Activated naive CD4-positive, alpha-beta T cell treated with anti-CD3 and anti-CD28 coated beads for 36 hours (primary cell): ENCODE data around the gene SLC9A2. TPM values are rescaled to one million over a fixed set of nuclear protein-coding genes. Genes with fewer than 3 reads are reported as not detected.

Source experiments
- CTCF ChIA-PET: fragments of 350-600 bp; sonication (Branson Sonifier 250); formaldehyde crosslinking; loops from one replicate; lab custom pipeline; 2021; ENCODE audit warnings: antibody characterized with exemption; lab: Charles Lee
- DNase-seq: peaks from one replicate; pipeline ENCODE4 v3.0.0-alpha.2; 2020
- H3K27ac Mint-ChIP-seq: one replicate; pipeline ENCODE4 v1.8.0; 2021; ENCODE audit warnings: mild to moderate bottlenecking, mixed read lengths
- H3K27me3 Mint-ChIP-seq: one replicate; pipeline ENCODE4 v1.8.0; 2021; ENCODE audit warnings: low read depth, mixed read lengths
- H3K36me3 Mint-ChIP-seq: one replicate; pipeline ENCODE4 v1.8.0; 2021; ENCODE audit warnings: low read depth, mixed read lengths
- H3K4me1 Mint-ChIP-seq: one replicate; pipeline ENCODE4 v1.8.0; 2021; ENCODE audit warnings: low read depth, mixed read lengths
- H3K4me3 Mint-ChIP-seq: one replicate; pipeline ENCODE4 v1.8.0; 2021; ENCODE audit warnings: mild to moderate bottlenecking, moderate library complexity, mixed read lengths
- H3K9me3 Mint-ChIP-seq: one replicate; pipeline ENCODE4 v1.8.0; 2021; ENCODE audit warnings: mixed read lengths
- intact Hi-C: fragments of 100-400 bp; cut with micrococcal nuclease; formaldehyde crosslinking; loops from one replicate; pipeline ENCODE4 v1.15.1; 2023
- total RNA-seq, 2 experiments: library from RNA; stranded (reverse); gene quantifications; one replicate each; pipeline ENCODE4 v1.2.3, GENCODE V29; 2021

The SLC9A2 gene
- total RNA-seq, 2 experiments from 2014 or later = 0.07 TPM

- DNase-seq = no peak
- intact Hi-C loops = no loop called here
- Mint-ChIP-seq H3K4me1 (no peaks in the 10 kb centered on the region), H3K9me3 (no peaks in the 10 kb centered on the region), H3K27ac (no peak overlapping the region), H3K27me3 (peaks cover 11% of the 10 kb centered on the region), H3K4me3 (no peak overlapping the region), H3K36me3 (no peaks in the 10 kb centered on the region)
- CTCF ChIA-PET = interaction anchor here (0.6 to 1.7 kb wide), 2 partner anchors 13 to 1336 kb away, joined by 3 to 5 read pairs; no protein-coding TSS in a partner anchor
Observed at GRCh38 chr2:102678442-102678841, 59.1 kb downstream of the SLC9A2 start.

- Mint-ChIP-seq H3K4me1 (peaks cover 4% of the 10 kb centered on the region), H3K9me3 (no peaks in the 10 kb centered on the region), H3K27ac (no peak overlapping the region), H3K27me3 (no peaks in the 10 kb centered on the region), H3K36me3 (no peaks in the 10 kb centered on the region), H3K4me3 (no peak overlapping the region)
- DNase-seq = no peak
- CTCF ChIA-PET = interaction anchor here (0.6 to 0.7 kb wide), 2 partner anchors 7 to 91 kb away, joined by 3 read pairs; no protein-coding TSS in a partner anchor
- intact Hi-C loops = loop anchor here (2.0 kb wide), 1 partner anchor 16 kb away; no protein-coding TSS in a partner anchor
Observed at GRCh38 chr2:102686479-102687439, 67.4 kb downstream of the SLC9A2 start.

GRCh38 chr2:102690012-102690411 is 70.7 kb downstream of the SLC9A2 start:
- CTCF ChIA-PET = no interaction called here
- no peak overlapping the region for H3K4me3 Mint-ChIP-seq
- H3K36me3 Mint-ChIP-seq = no peaks in the 10 kb centered on the region
- no peak overlapping the region for H3K27ac Mint-ChIP-seq
- peaks cover 4% of the 10 kb centered on the region for H3K4me1 Mint-ChIP-seq
- intact Hi-C loops = no loop called here
- no peak for DNase-seq
- H3K27me3 Mint-ChIP-seq = no peaks in the 10 kb centered on the region
- no peaks in the 10 kb centered on the region for H3K9me3 Mint-ChIP-seq

GRCh38 chr2:102696463-102696862 is 77.1 kb downstream of the SLC9A2 start:
- Mint-ChIP-seq H3K4me1 (no peaks in the 10 kb centered on the region), H3K9me3 (no peaks in the 10 kb centered on the region), H3K36me3 (no peaks in the 10 kb centered on the region)

GRCh38 chr2:102698369-102699111 is 79.2 kb downstream of the SLC9A2 start:
- CTCF ChIA-PET = no interaction called here
- H3K36me3 Mint-ChIP-seq = no peaks in the 10 kb centered on the region
- H3K27me3 Mint-ChIP-seq = no peaks in the 10 kb centered on the region
- intact Hi-C loops = no loop called here
- peak; percentile 8 for DNase-seq
- H3K27ac Mint-ChIP-seq = no peak overlapping the region
- H3K9me3 Mint-ChIP-seq = no peaks in the 10 kb centered on the region
- no peaks in the 10 kb centered on the region for H3K4me1 Mint-ChIP-seq
- H3K4me3 Mint-ChIP-seq = no peak overlapping the region

More at GRCh38 chr2:102696463-102696862, 77.1 kb downstream of the SLC9A2 start:
- Mint-ChIP-seq H3K27me3 (no peaks in the 10 kb centered on the region), H3K4me3 (no peak overlapping the region), H3K27ac (no peak overlapping the region)
- intact Hi-C loops = no loop called here
- CTCF ChIA-PET = interaction anchor here (0.6 kb wide), 1 partner anchor 17 kb away, joined by 3 read pairs; no protein-coding TSS in a partner anchor
- no peak for DNase-seq

GRCh38 chr2:102703305-102703704 is 84.0 kb downstream of the SLC9A2 start:
- Mint-ChIP-seq H3K9me3 (no peaks in the 10 kb centered on the region), H3K27me3 (peaks cover 5% of the 10 kb centered on the region), H3K4me1 (no peaks in the 10 kb centered on the region), H3K27ac (no peak overlapping the region), H3K36me3 (no peaks in the 10 kb centered on the region), H3K4me3 (no peak overlapping the region)
- DNase-seq = no peak
- intact Hi-C loops = loop anchor here (1.0 kb wide), 3 partner anchors 87 to 230 kb away; partner anchors contain the start of gene SLC9A4
- CTCF ChIA-PET = interaction anchor here (0.6 to 3.6 kb wide), 11 partner anchors 8 to 662 kb away, joined by 3 to 26 read pairs (median 4); partner anchors contain the start of gene SLC9A4

GRCh38 chr2:102703748-102704147 is 84.4 kb downstream of the SLC9A2 start:
- Mint-ChIP-seq H3K4me3 (no peak overlapping the region), H3K9me3 (no peaks in the 10 kb centered on the region), H3K27ac (no peak overlapping the region), H3K4me1 (no peaks in the 10 kb centered on the region), H3K27me3 (peaks cover 5% of the 10 kb centered on the region), H3K36me3 (no peaks in the 10 kb centered on the region)
- CTCF ChIA-PET = interaction anchor here (0.6 to 3.6 kb wide), 10 partner anchors 9 to 663 kb away, joined by 3 to 26 read pairs (median 4); partner anchors contain the start of gene SLC9A4
- peak; percentile 58 for DNase-seq
- intact Hi-C loops = loop anchor here (1.0 kb wide), 3 partner anchors 87 to 230 kb away; partner anchors contain the start of gene SLC9A4

GRCh38 chr2:102704531-102704930 is 85.2 kb downstream of the SLC9A2 start:
- H3K4me1 Mint-ChIP-seq = no peaks in the 10 kb centered on the region
- H3K36me3 Mint-ChIP-seq = no peaks in the 10 kb centered on the region
- H3K4me3 Mint-ChIP-seq = no peak overlapping the region
- H3K27ac Mint-ChIP-seq = no peak overlapping the region
- DNase-seq = no peak
- no peaks in the 10 kb centered on the region for H3K9me3 Mint-ChIP-seq
- intact Hi-C loops = no loop called here
- CTCF ChIA-PET = interaction anchor here (0.6 to 3.6 kb wide), 5 partner anchors 19 to 231 kb away, joined by 3 to 26 read pairs (median 3); partner anchors contain the start of gene SLC9A4
- peaks cover 5% of the 10 kb centered on the region for H3K27me3 Mint-ChIP-seq

GRCh38 chr2:102707796-102708695 is 88.7 kb downstream of the SLC9A2 start:
- CTCF ChIA-PET = interaction anchor here (0.6 kb wide), 1 partner anchor 95 kb away, joined by 3 read pairs; no protein-coding TSS in a partner anchor
- Mint-ChIP-seq H3K36me3 (no peaks in the 10 kb centered on the region), H3K4me3 (no peak overlapping the region), H3K9me3 (no peaks in the 10 kb centered on the region), H3K4me1 (no peaks in the 10 kb centered on the region), H3K27me3 (peaks cover 5% of the 10 kb centered on the region), H3K27ac (no peak overlapping the region)
- DNase-seq = no peak
- intact Hi-C loops = no loop called here

- H3K27ac Mint-ChIP-seq = no peak overlapping the region
Observed at GRCh38 chr2:102708847-102709559, 89.7 kb downstream of the SLC9A2 start.

More at GRCh38 chr2:102708847-102709559, 89.7 kb downstream of the SLC9A2 start:
- Mint-ChIP-seq H3K4me3 (no peak overlapping the region), H3K27me3 (peaks cover 5% of the 10 kb centered on the region), H3K4me1 (no peaks in the 10 kb centered on the region), H3K36me3 (no peaks in the 10 kb centered on the region), H3K9me3 (no peaks in the 10 kb centered on the region)
- no peak for DNase-seq
- intact Hi-C loops = no loop called here
- CTCF ChIA-PET = no interaction called here
